ENCODE results near the gene IGF2BP2.
"Not testable (repeated sequence)": the region's sequence is repeated elsewhere in the genome, so short reads cannot be mapped to it uniquely, and the experiment has no call there.

Gene IGF2BP2

GRCh38 chr3:185640308-185640707 lies 184.5 kb downstream of the IGF2BP2 start:
- Histone ChIP-seq H3K36me3 (ENCODE audit: control insufficient read depth in 5 of 5, insufficient read depth in 5 of 5, low read length in 5 of 5) (no peaks in the 10 kb centered on the region), H3K9ac (ENCODE audit: low read length in 5 of 5) (no peak overlapping the region), H3K4me1 (ENCODE audit: control insufficient read depth in 5 of 5, insufficient read depth in 5 of 5, low read length in 5 of 5) (peaks cover 0 to 4% (median 0%) of the 10 kb centered on the region in 5 donors), H3K27ac (ENCODE audit: low read depth, low read length) (no peak overlapping the region), H3K9me3 (ENCODE audit: control insufficient read depth in 5 of 5, low read length in 5 of 5) (no peaks in the 10 kb centered on the region), H3K4me3 (ENCODE audit: low read depth in 1 of 5, low read length in 5 of 5) (no peak overlapping the region), H3K27me3 (ENCODE audit: control insufficient read depth in 5 of 5, insufficient read depth in 4 of 5, low read length in 5 of 5) (no peaks in the 10 kb centered on the region)

DNA sequence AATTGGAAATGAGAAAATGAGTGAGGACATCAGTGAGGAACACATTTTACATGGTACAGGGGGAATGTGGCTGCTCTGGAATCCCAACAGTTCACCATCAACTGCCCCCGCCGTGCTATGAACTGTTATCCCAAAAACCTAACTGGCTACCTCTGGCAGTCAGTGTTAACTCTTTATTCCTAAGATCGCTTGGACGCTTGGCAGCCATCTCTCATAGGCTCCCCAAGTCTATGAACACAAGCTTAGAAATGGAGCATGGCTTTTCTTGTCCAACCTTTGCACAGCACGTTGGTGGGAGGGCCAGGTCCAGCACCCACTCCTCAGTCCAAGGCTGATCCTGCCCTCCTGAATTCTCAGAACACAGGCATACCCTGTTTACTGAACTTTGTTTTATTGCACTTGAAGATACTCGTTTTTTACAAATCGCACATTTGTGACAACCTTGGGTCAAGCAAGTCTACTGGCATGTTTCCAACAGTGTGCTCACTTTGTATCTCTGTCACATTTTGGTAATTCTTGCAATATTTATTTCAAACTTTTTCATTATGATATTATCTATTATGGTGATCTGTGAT lies 185.1 kb downstream of the IGF2BP2 start:
- Histone ChIP-seq H3K9ac (ENCODE audit: low read length in 5 of 5) (no peak overlapping the region), H3K27me3 (ENCODE audit: control insufficient read depth in 5 of 5, insufficient read depth in 4 of 5, low read length in 5 of 5) (no peaks in the 10 kb centered on the region), H3K9me3 (ENCODE audit: control insufficient read depth in 5 of 5, low read length in 5 of 5) (no peaks in the 10 kb centered on the region), H3K4me1 (ENCODE audit: control insufficient read depth in 5 of 5, insufficient read depth in 5 of 5, low read length in 5 of 5) (peaks cover 0 to 4% (median 0%) of the 10 kb centered on the region in 5 donors), H3K27ac (ENCODE audit: low read depth, low read length) (no peak overlapping the region), H3K4me3 (ENCODE audit: low read depth in 1 of 5, low read length in 5 of 5) (no peak overlapping the region), H3K36me3 (ENCODE audit: control insufficient read depth in 5 of 5, insufficient read depth in 5 of 5, low read length in 5 of 5) (no peaks in the 10 kb centered on the region)

DNA sequence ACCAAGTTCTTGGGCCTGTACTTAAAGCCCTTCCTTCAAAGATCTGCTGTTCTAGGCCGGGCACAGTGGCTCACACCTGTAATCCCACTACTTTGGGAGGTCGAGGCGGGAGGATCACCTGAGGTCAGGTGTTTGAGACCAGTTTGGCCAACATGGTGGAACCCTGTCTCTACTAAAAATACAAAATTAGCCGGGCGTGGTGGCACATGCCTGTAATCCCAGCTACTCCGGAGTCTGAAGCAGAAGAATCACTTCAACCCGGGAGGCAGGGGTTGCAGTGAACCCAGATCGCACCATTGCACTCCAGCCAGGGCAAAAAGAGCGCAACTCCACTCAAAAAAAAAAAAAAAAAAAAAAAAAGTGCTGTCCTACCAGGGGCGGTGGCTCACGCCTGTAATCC lies 186.2 kb downstream of the IGF2BP2 start:
- not testable (repeated sequence) for H3K36me3 ChIP-seq (ENCODE audit: control insufficient read depth in 5 of 5, insufficient read depth in 5 of 5, low read length in 5 of 5); H3K4me1 ChIP-seq (ENCODE audit: control insufficient read depth in 5 of 5, insufficient read depth in 5 of 5, low read length in 5 of 5); H3K9me3 ChIP-seq (ENCODE audit: control insufficient read depth in 5 of 5, low read length in 5 of 5); H3K4me3 ChIP-seq (ENCODE audit: low read depth in 1 of 5, low read length in 5 of 5); H3K27me3 ChIP-seq (ENCODE audit: control insufficient read depth in 5 of 5, insufficient read depth in 4 of 5, low read length in 5 of 5); H3K27ac ChIP-seq (ENCODE audit: low read depth, low read length); H3K9ac ChIP-seq (ENCODE audit: low read length in 5 of 5)

- no peaks in the 10 kb centered on the region for H3K36me3 ChIP-seq (ENCODE audit: control insufficient read depth in 5 of 5, insufficient read depth in 5 of 5, low read length in 5 of 5)
- H3K9me3 ChIP-seq (ENCODE audit: control insufficient read depth in 5 of 5, low read length in 5 of 5): no peaks in the 10 kb centered on the region
- H3K27ac ChIP-seq (ENCODE audit: low read depth, low read length): no peak overlapping the region
- no peaks in the 10 kb centered on the region for H3K27me3 ChIP-seq (ENCODE audit: control insufficient read depth in 5 of 5, insufficient read depth in 4 of 5, low read length in 5 of 5)
- peaks cover 0 to 4% (median 0%) of the 10 kb centered on the region in 5 donors for H3K4me1 ChIP-seq (ENCODE audit: control insufficient read depth in 5 of 5, insufficient read depth in 5 of 5, low read length in 5 of 5)
- H3K9ac ChIP-seq (ENCODE audit: low read length in 5 of 5): no peak overlapping the region
- no peak overlapping the region for H3K4me3 ChIP-seq (ENCODE audit: low read depth in 1 of 5, low read length in 5 of 5)
Observed at GRCh38 chr3:185637388-185637787, 187.5 kb downstream of the IGF2BP2 start.

GRCh38 chr3:185632996-185633395 lies 191.8 kb downstream of the IGF2BP2 start:
- H3K27me3 ChIP-seq (ENCODE audit: control insufficient read depth in 5 of 5, insufficient read depth in 4 of 5, low read length in 5 of 5): no peaks in the 10 kb centered on the region
- no peaks in the 10 kb centered on the region for H3K9me3 ChIP-seq (ENCODE audit: control insufficient read depth in 5 of 5, low read length in 5 of 5)
- no peak overlapping the region for H3K27ac ChIP-seq (ENCODE audit: low read depth, low read length)
- H3K9ac ChIP-seq (ENCODE audit: low read length in 5 of 5): no peak overlapping the region
- peaks cover 0 to 18% (median 11%) of the 10 kb centered on the region in 5 donors for H3K36me3 ChIP-seq (ENCODE audit: control insufficient read depth in 5 of 5, insufficient read depth in 5 of 5, low read length in 5 of 5)
- H3K4me1 ChIP-seq (ENCODE audit: control insufficient read depth in 5 of 5, insufficient read depth in 5 of 5, low read length in 5 of 5): peaks cover 0 to 14% (median 12%) of the 10 kb centered on the region in 5 donors
- H3K4me3 ChIP-seq (ENCODE audit: low read depth in 1 of 5, low read length in 5 of 5): no peak overlapping the region

DNA sequence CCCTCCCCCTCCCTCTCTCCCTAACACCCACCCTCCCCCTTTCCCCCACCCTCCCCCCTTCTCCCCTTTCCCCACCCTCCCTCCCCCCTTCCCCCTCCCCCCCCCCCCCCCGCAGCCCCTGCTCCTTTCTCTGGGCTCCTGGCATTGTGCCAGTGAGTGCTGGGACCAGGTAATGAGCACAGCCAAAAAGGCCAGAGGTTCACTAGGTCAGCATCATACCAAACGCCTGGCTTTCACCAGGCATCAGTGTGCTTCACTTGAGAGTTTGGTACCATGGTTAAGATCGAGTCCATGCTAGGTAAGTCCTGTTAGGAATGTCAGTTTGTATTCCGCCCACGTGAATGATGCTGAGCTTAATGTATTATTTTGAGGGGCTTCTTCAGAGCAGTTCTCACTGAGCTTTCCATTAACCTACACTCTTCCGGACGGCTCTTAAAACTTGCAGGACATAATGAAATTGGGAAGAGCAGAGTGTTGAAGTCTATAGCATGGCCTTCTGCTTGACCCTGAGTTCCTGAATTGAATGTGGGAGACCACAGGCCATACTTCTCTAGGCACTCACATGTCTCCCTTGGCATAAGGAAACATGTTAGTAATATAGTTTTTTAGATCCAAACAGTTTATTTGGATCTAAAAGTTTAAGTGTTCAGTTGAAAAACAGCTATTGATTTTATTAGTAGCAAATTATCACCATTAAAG lies 193.2 kb downstream of the IGF2BP2 start:
- Histone ChIP-seq H3K27ac (ENCODE audit: low read depth, low read length) (no peak overlapping the region), H3K4me3 (ENCODE audit: low read depth in 1 of 5, low read length in 5 of 5) (no peak overlapping the region), H3K9ac (ENCODE audit: low read length in 5 of 5) (no peak overlapping the region), H3K27me3 (ENCODE audit: control insufficient read depth in 5 of 5, insufficient read depth in 4 of 5, low read length in 5 of 5) (no peaks in the 10 kb centered on the region), H3K9me3 (ENCODE audit: control insufficient read depth in 5 of 5, low read length in 5 of 5) (no peaks in the 10 kb centered on the region), H3K36me3 (ENCODE audit: control insufficient read depth in 5 of 5, insufficient read depth in 5 of 5, low read length in 5 of 5) (peaks cover 3 to 31% (median 20%) of the 10 kb centered on the region in 5 donors), H3K4me1 (ENCODE audit: control insufficient read depth in 5 of 5, insufficient read depth in 5 of 5, low read length in 5 of 5) (peaks cover 0 to 14% (median 12%) of the 10 kb centered on the region in 5 donors)

DNA sequence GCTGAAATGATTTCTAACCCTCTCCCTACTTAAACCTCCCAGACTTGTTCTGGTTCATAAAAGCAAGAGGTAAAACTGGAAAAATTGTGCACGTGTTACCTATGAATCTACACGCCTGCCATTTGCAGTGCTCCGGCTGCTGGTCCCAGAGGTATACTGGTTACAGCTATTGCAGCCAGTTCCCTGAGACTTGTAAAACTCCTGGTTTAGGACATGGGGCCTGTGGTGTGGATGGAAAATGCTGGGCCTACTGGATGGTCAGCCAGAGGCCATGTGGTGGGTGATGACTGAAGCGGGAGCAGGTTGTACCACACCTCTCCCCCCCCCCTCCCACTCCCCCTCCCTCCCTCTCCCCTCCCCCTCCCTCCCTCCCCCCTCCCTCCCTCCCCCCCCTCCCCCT lies 193.7 kb downstream of the IGF2BP2 start:
- Histone ChIP-seq H3K27me3 (ENCODE audit: control insufficient read depth in 5 of 5, insufficient read depth in 4 of 5, low read length in 5 of 5) (no peaks in the 10 kb centered on the region), H3K27ac (ENCODE audit: low read depth, low read length) (no peak overlapping the region), H3K9ac (ENCODE audit: low read length in 5 of 5) (no peak overlapping the region), H3K4me3 (ENCODE audit: low read depth in 1 of 5, low read length in 5 of 5) (no peak overlapping the region), H3K36me3 (ENCODE audit: control insufficient read depth in 5 of 5, insufficient read depth in 5 of 5, low read length in 5 of 5) (peaks cover 4 to 35% (median 23%) of the 10 kb centered on the region in 5 donors), H3K4me1 (ENCODE audit: control insufficient read depth in 5 of 5, insufficient read depth in 5 of 5, low read length in 5 of 5) (peaks cover 0 to 14% (median 12%) of the 10 kb centered on the region in 5 donors), H3K9me3 (ENCODE audit: control insufficient read depth in 5 of 5, low read length in 5 of 5) (no peaks in the 10 kb centered on the region)

DNA sequence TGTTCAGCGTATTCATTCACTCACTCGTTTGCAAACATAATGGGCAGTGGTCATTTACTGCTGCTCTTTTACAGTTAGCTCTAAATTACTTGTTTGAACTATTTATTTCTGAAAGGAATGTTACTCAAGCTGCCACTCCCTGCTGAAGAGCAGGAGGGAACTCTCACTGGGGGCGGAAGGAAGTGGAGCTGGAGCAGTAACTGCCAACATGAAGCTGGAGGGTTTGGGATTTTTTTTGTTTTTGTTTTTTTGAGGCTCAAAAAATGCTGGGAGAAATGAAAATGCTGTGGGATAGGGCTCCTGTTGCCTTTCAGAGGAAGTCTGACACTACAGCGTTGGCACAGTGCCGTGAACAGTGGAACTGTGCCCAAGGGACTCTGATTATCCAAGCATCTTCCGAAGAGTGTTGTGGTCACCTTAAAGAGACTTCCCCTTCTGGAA lies 194.6 kb downstream of the IGF2BP2 start:
- Histone ChIP-seq H3K9ac (ENCODE audit: low read length in 5 of 5) (peak overlapping the region in 1 of 5 donors; percentile 52), H3K27ac (ENCODE audit: low read depth, low read length) (peak overlapping the region; percentile 23), H3K27me3 (ENCODE audit: control insufficient read depth in 5 of 5, insufficient read depth in 4 of 5, low read length in 5 of 5) (no peaks in the 10 kb centered on the region), H3K4me1 (ENCODE audit: control insufficient read depth in 5 of 5, insufficient read depth in 5 of 5, low read length in 5 of 5) (peaks cover 0 to 14% (median 12%) of the 10 kb centered on the region in 5 donors), H3K4me3 (ENCODE audit: low read depth in 1 of 5, low read length in 5 of 5) (no peak overlapping the region), H3K9me3 (ENCODE audit: control insufficient read depth in 5 of 5, low read length in 5 of 5) (no peaks in the 10 kb centered on the region), H3K36me3 (ENCODE audit: control insufficient read depth in 5 of 5, insufficient read depth in 5 of 5, low read length in 5 of 5) (peaks cover 11 to 44% (median 31%) of the 10 kb centered on the region in 5 donors)

DNA sequence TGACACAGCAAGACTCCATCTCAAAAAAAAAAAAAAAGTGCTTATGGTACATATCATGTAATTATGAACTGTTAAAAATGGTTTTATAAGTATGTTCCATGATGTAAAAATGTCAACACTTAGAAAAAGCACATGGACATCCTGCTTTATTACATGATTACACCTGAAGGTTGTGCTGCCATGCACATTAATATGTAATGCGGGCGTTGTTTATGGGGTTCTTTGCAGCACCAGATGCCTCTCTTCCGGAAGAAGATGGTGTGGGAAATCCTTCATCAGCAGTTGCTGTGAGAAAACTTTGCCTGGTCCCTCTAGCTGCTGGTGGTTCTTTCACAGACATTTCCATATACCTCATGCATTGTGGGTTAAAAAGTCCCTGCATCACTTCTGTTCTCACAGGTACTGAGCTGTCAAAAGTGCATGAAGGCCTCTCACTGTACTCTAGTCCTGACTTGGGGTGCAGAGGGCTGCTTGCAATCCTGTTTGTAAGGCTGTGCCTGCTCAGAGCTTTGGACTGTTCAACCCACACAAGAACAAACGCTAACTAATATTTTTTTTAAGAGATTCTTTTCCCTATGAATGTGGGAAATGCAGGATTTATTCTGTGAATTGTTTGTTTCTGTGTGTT lies 195.2 kb downstream of the IGF2BP2 start:
- Histone ChIP-seq H3K36me3 (ENCODE audit: control insufficient read depth in 5 of 5, insufficient read depth in 5 of 5, low read length in 5 of 5) (peaks cover 11 to 47% (median 33%) of the 10 kb centered on the region in 5 donors), H3K9ac (ENCODE audit: low read length in 5 of 5) (peak overlapping the region in 1 of 5 donors; percentile 52), H3K4me3 (ENCODE audit: low read depth in 1 of 5, low read length in 5 of 5) (no peak overlapping the region), H3K4me1 (ENCODE audit: control insufficient read depth in 5 of 5, insufficient read depth in 5 of 5, low read length in 5 of 5) (peaks cover 0 to 14% (median 12%) of the 10 kb centered on the region in 5 donors), H3K9me3 (ENCODE audit: control insufficient read depth in 5 of 5, low read length in 5 of 5) (no peaks in the 10 kb centered on the region), H3K27ac (ENCODE audit: low read depth, low read length) (peak overlapping the region; percentile 23), H3K27me3 (ENCODE audit: control insufficient read depth in 5 of 5, insufficient read depth in 4 of 5, low read length in 5 of 5) (no peaks in the 10 kb centered on the region)

DNA sequence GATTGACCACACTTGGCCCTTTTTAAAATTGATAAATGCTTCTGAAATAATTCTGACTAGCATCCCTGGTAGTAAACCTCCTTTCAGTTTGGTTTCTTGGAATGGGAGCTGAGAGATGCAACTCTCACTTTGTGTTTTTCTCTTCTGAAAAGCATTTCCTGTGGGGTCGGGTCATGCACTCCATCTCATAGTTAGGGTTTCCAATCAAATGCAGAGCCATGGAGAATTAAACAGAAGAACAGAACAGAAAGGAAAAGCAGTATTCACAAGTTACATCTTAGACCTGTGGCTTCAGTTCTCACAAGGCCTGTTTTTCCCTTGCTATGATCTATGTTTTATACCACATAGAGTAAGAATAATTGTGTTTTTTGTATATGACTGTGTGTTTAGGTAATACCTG lies 199.1 kb downstream of the IGF2BP2 start:
- Histone ChIP-seq H3K27ac (ENCODE audit: low read depth, low read length) (no peak overlapping the region), H3K9me3 (ENCODE audit: control insufficient read depth in 5 of 5, low read length in 5 of 5) (no peaks in the 10 kb centered on the region), H3K27me3 (ENCODE audit: control insufficient read depth in 5 of 5, insufficient read depth in 4 of 5, low read length in 5 of 5) (no peaks in the 10 kb centered on the region), H3K9ac (ENCODE audit: low read length in 5 of 5) (no peak overlapping the region), H3K36me3 (ENCODE audit: control insufficient read depth in 5 of 5, insufficient read depth in 5 of 5, low read length in 5 of 5) (peaks cover 19 to 69% (median 49%) of the 10 kb centered on the region in 5 donors), H3K4me3 (ENCODE audit: low read depth in 1 of 5, low read length in 5 of 5) (no peak overlapping the region), H3K4me1 (ENCODE audit: control insufficient read depth in 5 of 5, insufficient read depth in 5 of 5, low read length in 5 of 5) (peaks cover 0 to 14% (median 12%) of the 10 kb centered on the region in 5 donors)
